Central memory CD8-positive, alpha-beta T cell (primary cell): ENCODE data around the gene TRIM31.
"Not testable (repeated sequence)": the region's sequence is repeated elsewhere in the genome, so short reads cannot be mapped to it uniquely, and the experiment has no call there.

ENCODE experiments used
- ATAC-seq: fragments of 150-1000 bp; cut with Tn5 transposase; replicated peaks from 2 replicates; pipeline ENCODE4 v1.10.0; 2022; ENCODE audit warnings: mild to moderate bottlenecking, moderate FRiP score, moderate number of reproducible peaks; ENCODE audit not compliant: poor library complexity, severe bottlenecking; ENCODE audit errors: extremely low read depth
- DNase-seq, 2 donors: peaks; one replicate each; pipeline ENCODE4 v3.0.0; 2021; ENCODE audit warnings: low spot score in 2 of 2
- H3K27ac Mint-ChIP-seq: one replicate; pipeline ENCODE4 v1.8.0; 2022; ENCODE audit warnings: low read depth, mild to moderate bottlenecking, moderate library complexity, mixed read lengths
- H3K27me3 Mint-ChIP-seq: one replicate; pipeline ENCODE4 v1.8.0; 2022; ENCODE audit warnings: mixed read lengths
- H3K36me3 Mint-ChIP-seq: one replicate; pipeline ENCODE4 v1.8.0; 2022; ENCODE audit warnings: mild to moderate bottlenecking, moderate library complexity, mixed read lengths; ENCODE audit not compliant: insufficient read depth
- H3K4me1 Mint-ChIP-seq: one replicate; pipeline ENCODE4 v1.8.0; 2022; ENCODE audit warnings: mixed read lengths
- H3K4me3 Mint-ChIP-seq: one replicate; pipeline ENCODE4 v1.8.0; 2022; ENCODE audit warnings: mild to moderate bottlenecking, moderate library complexity, mixed read lengths
- H3K9me3 Mint-ChIP-seq: one replicate; pipeline ENCODE4 v1.8.0; 2022; ENCODE audit warnings: mixed read lengths

TRIM31 gene

DNA sequence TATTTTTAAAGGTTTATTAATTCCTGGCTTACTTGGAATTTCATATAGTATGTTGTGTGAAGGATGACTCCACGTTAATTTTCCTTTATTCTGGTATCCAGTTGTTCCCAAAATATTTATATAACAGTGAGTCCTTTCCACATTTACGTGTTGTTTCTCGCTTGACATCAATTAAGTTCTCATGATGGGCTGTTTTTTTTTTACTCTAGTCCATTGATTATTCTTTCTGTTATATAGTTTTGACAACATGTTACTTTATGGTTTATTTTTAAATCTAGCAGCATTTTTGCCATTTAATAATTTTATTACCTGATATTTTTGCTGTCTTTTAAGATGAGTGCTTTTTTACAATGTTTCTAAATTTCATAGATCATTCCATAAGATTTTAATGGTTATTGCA is 29.8 kb upstream of the TRIM31 start:
- no peak overlapping the region for H3K4me3 Mint-ChIP-seq
- H3K4me1 Mint-ChIP-seq: no peaks in the 10 kb centered on the region
- H3K27ac Mint-ChIP-seq: no peak overlapping the region
- DNase-seq (no peak), ATAC-seq (no peak)
- H3K36me3 Mint-ChIP-seq: no peaks in the 10 kb centered on the region
- H3K9me3 Mint-ChIP-seq: no peaks in the 10 kb centered on the region
- peaks cover 62% of the 10 kb centered on the region for H3K27me3 Mint-ChIP-seq

DNA sequence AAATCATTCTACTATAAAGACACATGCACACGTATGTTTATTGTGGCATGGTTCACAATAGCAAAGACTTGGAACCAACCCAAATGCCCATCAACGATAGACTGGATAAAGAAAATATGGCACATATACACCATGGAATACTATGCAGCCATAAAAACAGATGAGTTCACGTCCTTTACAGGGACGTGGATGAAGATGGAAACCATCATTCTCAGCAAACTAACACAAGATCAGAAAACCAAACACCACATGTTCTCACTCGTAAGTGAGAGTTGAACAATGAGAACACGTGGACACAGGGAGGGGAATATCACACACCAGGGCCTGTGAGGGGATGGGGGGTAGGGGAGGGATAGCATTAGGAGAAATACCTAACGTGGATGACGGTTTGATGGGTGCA is 27.4 kb upstream of the TRIM31 start:
- not testable (repeated sequence) for H3K4me1 Mint-ChIP-seq, H3K9me3 Mint-ChIP-seq, H3K36me3 Mint-ChIP-seq, DNase-seq, H3K4me3 Mint-ChIP-seq, ATAC-seq, H3K27ac Mint-ChIP-seq
- H3K27me3 Mint-ChIP-seq: peaks cover 56% of the 10 kb centered on the region

DNA sequence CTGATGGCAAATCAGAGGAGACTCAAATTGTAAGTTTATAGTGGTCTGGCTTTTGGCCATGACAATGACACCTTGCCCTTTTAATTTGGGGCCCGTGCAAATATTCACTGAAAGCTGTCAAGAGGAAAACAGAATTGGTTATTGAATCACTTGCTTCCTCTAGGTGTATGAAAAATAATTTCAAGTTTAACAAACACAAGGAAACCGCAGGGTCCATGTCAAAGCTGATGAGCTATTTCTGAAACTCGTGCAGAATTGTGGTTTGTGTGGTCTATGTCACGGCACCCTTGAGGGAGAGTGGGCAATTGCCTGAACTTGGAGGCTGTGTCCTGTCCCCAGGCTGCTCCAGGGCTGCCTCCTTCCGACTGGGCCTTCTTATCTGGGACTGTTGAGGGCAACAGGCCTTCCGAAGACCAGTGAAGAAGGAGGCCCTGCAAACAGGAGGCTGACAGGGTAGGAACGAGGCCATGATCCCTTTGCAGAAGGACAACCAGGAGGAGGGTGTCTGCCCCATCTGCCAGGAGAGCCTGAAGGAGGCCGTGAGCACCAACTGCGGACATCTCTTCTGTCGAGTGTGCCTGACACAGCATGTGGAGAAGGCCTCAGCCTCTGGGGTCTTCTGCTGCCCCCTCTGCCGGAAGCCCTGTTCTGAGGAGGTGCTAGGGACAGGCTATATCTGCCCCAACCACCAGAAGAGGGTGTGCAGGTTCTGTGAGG is 23.8 kb upstream of the TRIM31 start:
- no peaks in the 10 kb centered on the region for H3K36me3 Mint-ChIP-seq
- no peak overlapping the region for H3K27ac Mint-ChIP-seq
- peaks cover 51% of the 10 kb centered on the region for H3K27me3 Mint-ChIP-seq
- DNase-seq: no peak
- H3K4me3 Mint-ChIP-seq: no peak overlapping the region
- no peak for ATAC-seq
- H3K4me1 Mint-ChIP-seq: no peaks in the 10 kb centered on the region
- no peaks in the 10 kb centered on the region for H3K9me3 Mint-ChIP-seq

DNA sequence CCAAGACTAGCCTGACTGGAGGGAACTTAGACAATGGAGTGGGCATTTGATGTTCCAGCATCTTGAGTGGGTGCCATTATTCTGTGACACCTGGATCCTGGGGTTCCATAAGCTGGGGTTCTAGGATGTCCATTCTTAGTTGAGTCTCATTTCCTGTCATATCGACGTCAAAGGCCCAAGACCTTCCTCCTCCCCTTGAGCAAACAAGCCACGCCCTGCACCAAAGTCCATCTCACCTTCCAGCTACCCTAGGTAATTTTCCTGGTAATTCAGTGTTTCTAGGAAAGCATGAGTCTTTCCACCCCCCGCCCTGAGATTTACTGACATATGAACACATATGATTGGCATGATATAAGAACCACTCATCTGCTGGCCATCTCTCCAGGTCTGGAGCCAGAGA is 22.9 kb upstream of the TRIM31 start, which contains the start of gene TRIM40:
TRIM40 (plus strand) TSS at position 384 of the 400 bp plus-strand sequence. CDS start 897 bp downstream, outside the sequence.
- Mint-ChIP-seq H3K4me3 (no peak within 1 kb of the TSS), H3K4me1 (peaks cover 4% of the 10 kb centered on the region), H3K9me3 (no peaks in the 10 kb centered on the region), H3K27me3 (peaks cover 51% of the 10 kb centered on the region), H3K27ac (no peak within 1 kb of the TSS), H3K36me3 (peaks cover 2% of the 10 kb centered on the region)
- no peak for ATAC-seq
- no peak for DNase-seq

DNA sequence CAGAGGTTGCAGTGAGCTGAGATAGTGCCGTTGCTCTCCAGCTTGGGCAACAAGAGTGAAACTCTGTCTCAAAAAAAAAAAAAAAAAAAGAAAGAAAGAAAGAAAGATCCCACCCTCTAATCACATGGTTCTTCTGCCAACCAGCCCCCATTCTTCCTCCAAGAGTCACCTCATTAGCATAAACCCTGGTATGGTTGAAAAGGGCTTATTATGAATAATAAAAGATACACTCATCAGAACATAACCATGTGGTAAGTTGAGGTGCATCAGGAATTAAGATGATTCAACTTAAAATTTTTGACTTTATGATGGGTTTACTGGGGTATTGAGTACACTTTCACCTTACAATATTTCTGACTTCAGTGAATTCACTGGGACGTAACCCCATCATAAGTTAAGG is 22.3 kb upstream of the TRIM31 start:
- H3K36me3 Mint-ChIP-seq: peaks cover 2% of the 10 kb centered on the region
- DNase-seq (no peak), ATAC-seq (no peak)
- no peak overlapping the region for H3K27ac Mint-ChIP-seq
- peaks cover 6% of the 10 kb centered on the region for H3K4me1 Mint-ChIP-seq
- peaks cover 54% of the 10 kb centered on the region for H3K27me3 Mint-ChIP-seq
- no peaks in the 10 kb centered on the region for H3K9me3 Mint-ChIP-seq
- H3K4me3 Mint-ChIP-seq: no peak overlapping the region

DNA sequence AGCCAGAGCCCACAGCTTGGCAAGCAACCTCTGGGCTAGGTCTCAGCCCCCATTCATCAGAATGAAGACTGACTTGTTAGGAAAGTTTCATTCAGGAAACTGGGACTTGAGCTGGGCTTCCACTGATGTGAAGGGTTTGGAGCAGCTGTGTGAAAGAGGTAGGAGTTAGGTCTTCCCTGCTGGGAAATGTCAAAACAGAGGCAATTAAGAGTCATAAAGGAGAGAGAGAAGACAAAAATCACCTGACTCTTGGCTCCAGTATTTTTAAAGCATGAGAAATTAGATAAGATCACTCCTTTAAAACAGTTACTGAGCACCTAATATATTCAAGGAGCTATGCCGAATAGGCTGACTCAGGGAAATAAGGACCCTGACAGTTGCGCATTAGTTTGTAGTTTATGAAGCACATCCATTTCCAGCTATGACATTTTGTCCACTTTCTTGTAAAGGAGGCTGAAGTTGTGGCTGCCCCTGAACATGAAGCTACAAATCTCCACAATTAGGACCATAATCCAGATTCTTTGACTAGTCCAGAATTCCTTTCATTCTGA is 19.1 kb upstream of the TRIM31 start:
- Mint-ChIP-seq H3K9me3 (no peaks in the 10 kb centered on the region), H3K36me3 (peaks cover 2% of the 10 kb centered on the region), H3K4me3 (no peak overlapping the region), H3K4me1 (peaks cover 6% of the 10 kb centered on the region), H3K27ac (no peak overlapping the region), H3K27me3 (peaks cover 67% of the 10 kb centered on the region)
- ATAC-seq: no peak
- DNase-seq: no peak

DNA sequence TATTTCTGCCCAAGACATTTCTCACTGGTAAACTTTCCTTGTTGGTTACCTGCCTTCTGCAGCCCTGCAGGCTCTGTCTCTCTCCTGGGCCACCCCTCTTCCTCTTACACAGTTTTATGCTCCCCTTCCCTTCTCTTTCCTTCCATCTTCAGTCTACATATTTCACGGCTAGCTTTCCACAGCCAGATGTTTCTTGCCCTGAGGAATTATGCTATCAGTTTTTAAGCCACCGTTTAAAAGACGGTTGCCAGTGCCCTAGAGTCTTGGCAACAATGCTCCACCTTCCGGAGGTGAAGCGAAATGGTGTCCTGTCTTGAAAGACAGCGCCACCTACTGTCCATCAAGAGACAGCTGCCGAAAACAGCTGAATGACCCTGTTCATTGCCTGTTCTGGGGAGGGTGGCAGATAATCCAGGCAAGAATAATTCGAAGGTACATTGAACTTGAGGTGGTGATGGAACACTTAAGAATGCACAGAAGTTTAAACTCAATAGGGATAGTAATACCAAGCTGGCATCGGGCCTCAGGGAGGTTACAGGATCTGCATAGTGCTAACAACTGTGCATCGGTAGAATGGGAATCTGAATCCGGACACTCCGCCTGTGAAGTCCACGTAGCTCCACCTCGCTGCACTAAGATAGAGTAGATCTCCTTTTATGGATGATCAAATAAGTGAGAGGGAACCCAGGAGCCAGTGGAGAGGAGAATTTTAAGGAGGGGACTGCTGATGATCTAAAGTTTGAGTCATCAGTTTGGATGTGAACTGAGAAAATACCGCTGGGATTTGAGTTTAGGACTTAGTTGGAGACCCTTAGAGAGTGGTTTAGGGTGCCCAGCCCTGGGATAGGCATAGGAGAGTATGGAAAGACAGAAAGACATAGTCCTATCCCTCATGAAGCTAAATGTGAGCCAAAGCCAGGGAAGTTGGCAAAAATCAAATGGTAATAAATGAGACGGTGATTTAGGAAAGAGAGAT is 18.3 kb upstream of the TRIM31 start:
- Mint-ChIP-seq H3K27me3 (peaks cover 74% of the 10 kb centered on the region), H3K36me3 (peaks cover 2% of the 10 kb centered on the region), H3K27ac (peak overlapping the region; percentile 10), H3K4me3 (no peak overlapping the region), H3K4me1 (peaks cover 6% of the 10 kb centered on the region), H3K9me3 (no peaks in the 10 kb centered on the region)
- DNase-seq (peak; percentile 39 to 54), ATAC-seq (peak; percentile 68)

DNA sequence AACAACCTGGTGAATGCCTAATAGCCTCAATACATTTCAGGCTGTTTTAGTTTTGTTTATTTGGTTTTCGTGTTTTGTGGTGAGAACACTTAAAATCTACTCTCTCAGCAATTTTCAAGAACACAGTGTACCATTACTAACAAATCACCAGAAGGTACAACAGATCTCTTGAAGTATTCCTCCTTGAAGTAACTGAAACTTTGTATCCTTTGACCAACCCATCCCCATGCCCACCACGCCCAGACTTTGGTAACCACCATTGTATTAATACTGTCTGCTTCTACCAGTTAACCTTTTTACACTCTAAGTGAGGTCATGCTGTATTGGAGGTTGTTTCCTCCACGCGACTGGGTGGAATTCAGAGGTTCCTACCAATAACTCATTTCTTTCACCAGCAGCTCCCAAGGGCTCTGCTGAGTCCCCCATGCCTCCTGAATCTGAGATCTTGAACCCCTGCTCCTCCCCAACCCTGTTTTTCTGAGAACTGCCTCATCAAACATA is 17.3 kb upstream of the TRIM31 start:
- Mint-ChIP-seq H3K27me3 (peaks cover 84% of the 10 kb centered on the region), H3K4me1 (peaks cover 6% of the 10 kb centered on the region), H3K9me3 (no peaks in the 10 kb centered on the region), H3K36me3 (peaks cover 2% of the 10 kb centered on the region), H3K4me3 (no peak overlapping the region), H3K27ac (no peak overlapping the region)
- ATAC-seq: no peak
- DNase-seq: no peak

DNA sequence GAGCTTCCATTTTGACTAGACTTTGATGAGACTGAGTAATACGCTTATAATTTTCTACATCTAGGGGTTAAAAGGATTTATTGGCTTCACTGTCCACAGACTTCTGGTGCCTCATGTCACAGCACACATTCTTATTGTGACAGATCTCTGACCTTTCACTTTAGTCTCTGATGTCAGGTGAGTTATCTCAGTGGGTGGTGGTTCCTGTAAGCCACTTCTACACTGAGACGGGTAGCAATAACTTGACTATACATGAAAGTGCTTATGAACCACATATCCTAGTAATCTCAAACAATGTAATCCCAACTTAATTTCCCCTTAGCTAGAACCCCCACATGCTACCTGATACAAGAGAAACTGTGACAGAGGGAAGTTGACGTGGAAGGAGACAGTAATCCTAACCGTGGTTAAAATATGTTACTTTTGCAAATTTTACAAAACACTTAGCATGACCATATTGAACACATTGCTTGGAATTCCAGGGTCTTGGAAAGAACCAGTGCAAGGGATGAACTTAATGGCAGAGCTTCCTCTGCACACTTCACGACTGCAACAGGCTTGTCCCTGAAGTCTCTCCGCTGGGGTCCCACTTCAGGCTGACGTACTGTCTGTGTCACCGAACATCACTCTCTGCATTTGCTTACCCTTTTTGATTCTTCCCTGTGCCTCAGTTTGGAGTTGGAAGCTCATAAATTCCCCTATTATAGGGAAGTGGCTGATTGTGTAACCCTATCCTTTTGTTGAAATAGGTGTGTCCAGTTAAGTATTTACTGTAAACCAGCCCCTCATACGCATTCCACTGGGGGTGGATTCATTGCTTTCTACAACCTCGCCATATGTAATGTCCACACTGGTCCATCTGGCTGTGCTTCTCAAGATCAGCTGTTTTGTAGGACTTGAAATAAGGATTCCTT is 16.6 kb upstream of the TRIM31 start:
- ATAC-seq (no peak), DNase-seq (no peak)
- Mint-ChIP-seq H3K27ac (no peak overlapping the region), H3K9me3 (no peaks in the 10 kb centered on the region), H3K4me1 (peaks cover 6% of the 10 kb centered on the region), H3K27me3 (peaks cover 87% of the 10 kb centered on the region), H3K4me3 (no peak overlapping the region), H3K36me3 (peaks cover 2% of the 10 kb centered on the region)

DNA sequence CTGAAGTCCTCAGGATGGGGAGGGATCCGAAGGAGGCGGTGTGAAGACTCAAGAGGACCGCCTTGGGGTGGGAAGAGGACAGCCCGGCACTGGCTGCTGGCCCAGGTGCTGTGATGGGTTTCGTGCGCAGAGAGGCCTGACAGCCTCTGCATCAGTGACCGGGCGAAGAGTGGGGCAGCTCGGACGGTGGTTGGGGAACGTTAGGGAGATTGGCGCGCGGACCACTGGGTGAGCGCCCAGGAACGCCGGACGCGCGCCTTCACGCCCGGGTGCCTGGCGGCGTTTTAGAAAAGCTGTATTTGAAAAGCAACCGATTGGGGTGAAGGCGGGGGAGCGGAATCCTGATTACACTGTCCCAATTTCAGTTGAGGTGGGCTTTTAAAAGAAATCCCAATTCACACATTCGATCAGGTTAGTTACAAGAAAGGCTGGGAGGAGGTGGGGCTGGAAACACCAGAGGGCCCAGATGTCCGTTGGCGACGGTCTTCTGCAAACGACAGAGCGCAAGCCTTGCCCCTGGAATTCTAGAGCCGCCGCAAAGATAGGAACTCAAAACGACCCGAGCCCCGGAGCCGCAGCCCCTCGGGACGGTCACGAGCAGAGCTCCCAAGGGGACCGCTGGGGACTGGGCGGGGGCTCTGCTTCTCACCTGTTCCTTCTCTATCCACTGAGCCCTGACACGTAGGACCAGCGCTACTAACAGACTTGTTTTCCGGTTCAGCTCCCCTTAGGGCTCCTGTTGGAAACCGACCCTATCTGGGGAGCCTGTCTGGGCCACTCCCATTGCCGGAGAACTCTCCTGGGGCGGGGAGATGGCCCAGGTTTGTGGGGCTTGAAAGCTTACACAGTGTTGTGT is 14.6 kb upstream of the TRIM31 start:
- no peak for DNase-seq
- H3K9me3 Mint-ChIP-seq: no peaks in the 10 kb centered on the region
- no peak for ATAC-seq
- H3K27ac Mint-ChIP-seq: no peak overlapping the region
- peaks cover 97% of the 10 kb centered on the region for H3K27me3 Mint-ChIP-seq
- peaks cover 2% of the 10 kb centered on the region for H3K36me3 Mint-ChIP-seq
- H3K4me3 Mint-ChIP-seq: no peak overlapping the region
- H3K4me1 Mint-ChIP-seq: peaks cover 6% of the 10 kb centered on the region

DNA sequence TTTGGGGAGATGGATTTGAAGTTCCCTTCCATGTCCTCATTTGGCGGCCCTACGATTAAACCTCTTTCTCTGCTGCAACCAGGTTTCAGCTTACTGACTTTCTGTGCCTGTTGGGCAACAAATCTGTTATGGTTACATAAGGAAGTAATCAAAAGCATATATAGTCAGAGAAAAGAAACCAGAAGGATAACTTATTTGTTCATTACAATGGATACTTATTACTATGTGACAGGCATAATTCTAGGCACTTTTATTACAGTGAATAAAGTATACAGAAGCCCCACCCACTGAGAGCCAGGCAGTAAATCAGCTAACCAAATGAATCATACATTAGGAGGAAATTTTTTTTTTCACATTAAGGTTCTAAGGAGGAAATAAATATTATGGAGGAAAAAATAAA is 9.6 kb upstream of the TRIM31 start:
- DNase-seq (no peak), ATAC-seq (no peak)
- Mint-ChIP-seq H3K4me1 (no peaks in the 10 kb centered on the region), H3K9me3 (no peaks in the 10 kb centered on the region), H3K4me3 (no peak overlapping the region), H3K36me3 (no peaks in the 10 kb centered on the region), H3K27me3 (peaks cover 92% of the 10 kb centered on the region), H3K27ac (no peak overlapping the region)
